ENCODE results near the gene TNK1. TPM values are rescaled to one million over a fixed set of nuclear protein-coding genes. Genes with fewer than 3 reads are reported as not detected.
A peak's percentile ranks its signal among the peaks of the same experiment; 100 is the strongest.

The TNK1 gene
- total RNA-seq, 1 donor from 2014 or later = 1.7 TPM

DNA sequence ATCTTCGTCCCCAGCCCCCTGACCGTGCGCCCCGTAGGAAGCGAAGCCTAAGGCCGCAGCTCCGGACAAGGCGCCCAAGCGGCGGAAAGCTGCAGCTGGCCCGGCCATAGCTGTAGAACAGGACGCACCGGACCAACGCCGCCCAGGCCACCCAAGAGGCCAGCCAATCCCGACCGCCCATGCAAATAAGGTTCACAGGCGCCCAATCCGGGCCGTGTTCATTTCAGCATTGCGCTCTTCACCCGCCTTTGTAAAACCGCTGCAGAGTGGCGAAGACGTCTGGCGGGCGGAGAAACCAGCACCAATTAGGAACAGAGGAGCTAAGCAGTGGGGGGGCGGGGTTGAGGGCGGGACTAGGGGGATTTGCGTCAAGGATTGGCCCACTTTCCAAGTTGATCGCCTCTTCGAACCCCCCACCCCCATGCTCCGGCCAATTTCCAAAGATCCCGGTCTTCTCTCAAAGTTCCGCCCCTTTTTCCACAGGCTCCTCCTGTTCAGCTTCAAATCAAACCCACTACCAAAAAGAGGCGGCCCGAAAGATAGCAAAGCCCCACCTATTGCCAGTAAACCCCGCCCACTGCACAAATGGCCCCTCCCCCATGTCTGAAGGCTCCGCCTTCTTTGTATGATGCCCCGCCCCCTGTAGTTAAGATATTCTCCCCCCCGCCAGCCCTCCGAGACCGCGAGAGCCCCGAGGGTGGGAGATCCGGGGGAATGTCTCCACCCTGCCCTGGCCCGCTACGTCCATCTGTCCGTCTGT lies 23.3 kb downstream of the TNK1 start, which contains the start of gene TMEM256:
TSS of gene TMEM256 (minus strand) at position 121 of the 760 bp plus-strand sequence. CDS start at position 108, 13 bp downstream.
- TF ChIP-seq, protein P1, sequence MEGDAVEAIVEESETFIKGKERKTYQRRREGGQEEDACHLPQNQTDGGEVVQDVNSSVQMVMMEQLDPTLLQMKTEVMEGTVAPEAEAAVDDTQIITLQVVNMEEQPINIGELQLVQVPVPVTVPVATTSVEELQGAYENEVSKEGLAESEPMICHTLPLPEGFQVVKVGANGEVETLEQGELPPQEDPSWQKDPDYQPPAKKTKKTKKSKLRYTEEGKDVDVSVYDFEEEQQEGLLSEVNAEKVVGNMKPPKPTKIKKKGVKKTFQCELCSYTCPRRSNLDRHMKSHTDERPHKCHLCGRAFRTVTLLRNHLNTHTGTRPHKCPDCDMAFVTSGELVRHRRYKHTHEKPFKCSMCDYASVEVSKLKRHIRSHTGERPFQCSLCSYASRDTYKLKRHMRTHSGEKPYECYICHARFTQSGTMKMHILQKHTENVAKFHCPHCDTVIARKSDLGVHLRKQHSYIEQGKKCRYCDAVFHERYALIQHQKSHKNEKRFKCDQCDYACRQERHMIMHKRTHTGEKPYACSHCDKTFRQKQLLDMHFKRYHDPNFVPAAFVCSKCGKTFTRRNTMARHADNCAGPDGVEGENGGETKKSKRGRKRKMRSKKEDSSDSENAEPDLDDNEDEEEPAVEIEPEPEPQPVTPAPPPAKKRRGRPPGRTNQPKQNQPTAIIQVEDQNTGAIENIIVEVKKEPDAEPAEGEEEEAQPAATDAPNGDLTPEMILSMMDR (IDR thresholded peaks at IDR 0.05; ENCODE audit: unreplicated experiment) = no peak
- peak within 1 kb of the TSS; percentile 92 for H3K4me3 Mint-ChIP-seq (ENCODE audit: unreplicated experiment)
- peak; percentile 96 for DNase-seq (ENCODE audit: low spot score)
- H3K36me3 Mint-ChIP-seq (ENCODE audit: low read depth, unreplicated experiment) = peaks cover 3% of the 10 kb centered on the region
- H3K4me1 Mint-ChIP-seq (ENCODE audit: unreplicated experiment) = peaks cover 24% of the 10 kb centered on the region
- peak within 1 kb of the TSS; percentile 80 for H3K27ac Mint-ChIP-seq (ENCODE audit: unreplicated experiment)
- no peaks in the 10 kb centered on the region for H3K9me3 Mint-ChIP-seq (ENCODE audit: unreplicated experiment)
- H3K27me3 Mint-ChIP-seq (ENCODE audit: unreplicated experiment) = peaks cover 6% of the 10 kb centered on the region

DNA sequence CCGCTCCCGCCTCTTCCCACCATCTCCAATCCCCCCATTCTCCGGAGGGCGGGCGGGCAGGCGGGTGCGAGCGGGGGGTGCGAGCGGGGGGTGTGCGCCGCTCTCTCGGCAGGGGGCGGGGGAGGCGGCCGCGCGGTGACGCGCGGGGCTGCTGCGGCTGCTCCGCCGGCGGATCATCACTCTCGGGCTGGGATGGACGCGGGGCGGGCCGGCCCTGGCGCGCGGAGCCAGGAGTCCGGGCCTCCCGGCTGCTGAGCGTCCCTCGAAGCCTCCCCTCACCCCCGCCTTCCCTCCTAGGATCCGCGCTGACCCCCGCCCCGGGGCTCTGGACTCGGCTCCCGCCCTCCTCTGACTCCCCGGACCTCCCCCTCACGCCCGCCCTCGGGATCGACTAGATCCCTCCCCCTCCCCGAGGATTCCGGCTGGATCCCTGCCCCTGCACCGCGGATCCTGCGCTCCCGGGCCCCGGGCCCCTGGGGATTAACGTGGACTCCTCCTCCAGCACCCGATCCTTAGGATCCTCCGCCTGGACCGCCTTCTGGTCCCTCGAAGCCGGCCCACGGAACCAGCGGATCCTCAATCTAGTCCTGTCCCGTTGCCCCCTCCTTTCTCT lies 24.0 kb downstream of the TNK1 start:
- no peaks in the 10 kb centered on the region for H3K9me3 Mint-ChIP-seq (ENCODE audit: unreplicated experiment)
- peaks cover 10% of the 10 kb centered on the region for H3K36me3 Mint-ChIP-seq (ENCODE audit: low read depth, unreplicated experiment)
- peak; percentile 49 for DNase-seq (ENCODE audit: low spot score)
- peaks cover 8% of the 10 kb centered on the region for H3K27me3 Mint-ChIP-seq (ENCODE audit: unreplicated experiment)
- TF ChIP-seq, protein P1 (IDR thresholded peaks at IDR 0.05; ENCODE audit: unreplicated experiment) = no peak
- peak overlapping the region; percentile 92 for H3K4me3 Mint-ChIP-seq (ENCODE audit: unreplicated experiment)
- H3K27ac Mint-ChIP-seq (ENCODE audit: unreplicated experiment) = no peak overlapping the region
- H3K4me1 Mint-ChIP-seq (ENCODE audit: unreplicated experiment) = peaks cover 25% of the 10 kb centered on the region

DNA sequence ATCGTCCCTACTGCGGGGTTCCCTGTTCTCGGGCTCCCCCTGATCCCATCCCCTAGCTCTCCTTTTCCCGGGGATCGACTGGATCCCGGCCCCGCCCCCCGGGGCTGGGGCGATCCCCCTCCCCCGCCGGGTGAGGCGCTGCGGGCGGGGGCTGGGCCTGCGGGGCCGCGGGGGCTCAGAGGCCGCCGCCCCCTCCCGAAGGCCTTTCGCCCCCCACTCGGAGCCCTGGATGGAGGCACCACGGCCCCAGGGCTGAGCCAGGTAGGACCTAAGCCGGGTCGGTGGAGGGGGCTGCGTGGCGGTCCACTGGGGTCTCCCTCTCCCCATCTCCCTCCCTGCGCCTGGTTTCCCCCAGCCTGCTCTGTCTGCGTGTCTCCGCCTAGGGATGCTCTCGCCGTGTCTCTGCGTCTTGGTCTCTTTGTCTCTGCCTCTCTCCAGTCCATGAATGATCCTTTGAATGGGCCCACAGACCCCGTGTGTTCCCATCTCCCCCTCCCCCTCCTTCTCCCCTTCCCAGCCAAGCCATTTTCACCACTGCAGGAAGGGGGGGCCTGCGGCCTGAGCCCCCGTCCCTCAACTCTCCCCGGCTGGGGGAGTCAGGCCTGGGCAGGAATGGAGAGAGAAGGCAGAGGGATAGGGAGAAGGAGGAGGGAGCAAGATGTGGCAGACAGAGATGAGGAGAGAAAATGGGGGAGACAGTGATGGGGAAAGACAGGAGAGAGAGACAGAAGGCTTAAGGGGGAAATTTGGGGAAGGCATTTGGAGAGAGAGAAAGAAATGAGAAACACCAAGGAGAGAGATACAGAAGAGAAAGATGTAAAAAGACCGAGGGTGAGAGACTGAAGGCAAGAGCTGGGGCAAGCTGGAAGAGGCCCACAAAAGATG lies 24.7 kb downstream of the TNK1 start:
- Mint-ChIP-seq H3K36me3 (ENCODE audit: low read depth, unreplicated experiment) (peaks cover 17% of the 10 kb centered on the region), H3K4me3 (ENCODE audit: unreplicated experiment) (peak overlapping the region; percentile 94), H3K27me3 (ENCODE audit: unreplicated experiment) (peaks cover 11% of the 10 kb centered on the region), H3K9me3 (ENCODE audit: unreplicated experiment) (no peaks in the 10 kb centered on the region), H3K27ac (ENCODE audit: unreplicated experiment) (peak overlapping the region; percentile 83), H3K4me1 (ENCODE audit: unreplicated experiment) (peaks cover 28% of the 10 kb centered on the region)
- TF ChIP-seq, protein P1 (IDR thresholded peaks at IDR 0.05; ENCODE audit: unreplicated experiment) = no peak
- DNase-seq (ENCODE audit: low spot score) = no peak

DNA sequence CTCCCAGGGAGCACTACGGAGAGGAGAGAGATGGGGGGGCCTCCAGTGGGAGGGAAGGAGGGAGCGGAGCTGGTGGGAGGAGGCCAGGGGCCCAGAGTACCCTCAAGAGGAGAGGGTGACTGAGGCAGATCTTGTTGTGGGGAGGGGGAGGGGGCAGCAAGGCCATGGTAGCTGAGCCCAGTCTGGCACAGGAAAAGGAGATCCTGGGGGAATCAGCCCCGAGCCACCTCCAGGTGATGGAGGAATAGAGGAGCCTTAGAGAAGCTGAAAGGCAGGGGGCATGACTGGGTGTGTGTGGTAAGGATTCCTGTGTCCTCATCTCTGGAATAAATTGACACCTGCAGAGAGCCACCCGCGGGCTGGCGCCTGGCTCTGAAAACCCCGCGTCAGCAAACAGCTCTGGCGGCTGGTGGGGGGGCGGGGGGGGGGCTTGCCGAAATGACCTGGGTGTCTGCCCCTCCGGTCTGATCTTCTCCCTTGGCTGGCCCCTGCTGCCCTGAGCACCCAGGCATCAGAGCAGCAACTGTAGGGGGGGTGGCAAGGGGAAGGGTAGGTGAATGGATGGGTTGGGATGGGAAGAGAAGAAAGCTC lies 25.4 kb downstream of the TNK1 start:
- Mint-ChIP-seq H3K4me3 (ENCODE audit: unreplicated experiment) (peak overlapping the region; percentile 94), H3K27me3 (ENCODE audit: unreplicated experiment) (peaks cover 13% of the 10 kb centered on the region), H3K27ac (ENCODE audit: unreplicated experiment) (peak overlapping the region; percentile 21), H3K4me1 (ENCODE audit: unreplicated experiment) (peaks cover 28% of the 10 kb centered on the region), H3K9me3 (ENCODE audit: unreplicated experiment) (no peaks in the 10 kb centered on the region), H3K36me3 (ENCODE audit: low read depth, unreplicated experiment) (peaks cover 17% of the 10 kb centered on the region)
- TF ChIP-seq, protein P1 (IDR thresholded peaks at IDR 0.05; ENCODE audit: unreplicated experiment) = no peak
- no peak for DNase-seq (ENCODE audit: low spot score)
